WTC11 (cell line): Measurements from ENCODE around the gene APCDD1. TPM values are rescaled to one million over a fixed set of nuclear protein-coding genes. Genes with fewer than 3 reads are reported as not detected.

Experiments
- ATAC-seq: fragments of 200-7000 bp; cut with Tn5 transposase; 2 replicates; pipeline ENCODE4 v1.10.0; 2021; ENCODE audit warnings: mild to moderate bottlenecking, moderate library complexity
- CTCF ChIA-PET: fragments of 300-600 bp; sonication (Branson Sonifier 250); formaldehyde crosslinking; loops from one replicate; lab custom pipeline; 2021; ENCODE audit warnings: antibody characterized with exemption; lab: Charles Lee
- POLR2A ChIA-PET: fragments of 350-600 bp; sonication (Branson Sonifier 250); formaldehyde crosslinking; loops from one replicate; lab custom pipeline; 2021; ENCODE audit warnings: antibody characterized with exemption; lab: Charles Lee
- DNase-seq: peaks from one replicate; pipeline ENCODE4 v3.0.0; 2021; ENCODE audit warnings: low spot score
- H3K27ac Mint-ChIP-seq: 2 replicates; pipeline ENCODE4 v1.8.0; 2021; ENCODE audit warnings: mixed read lengths
- H3K27me3 Mint-ChIP-seq: 2 replicates; pipeline ENCODE4 v1.8.0; 2021; ENCODE audit warnings: low read depth, mild to moderate bottlenecking, moderate library complexity, mixed read lengths
- H3K36me3 Mint-ChIP-seq: 2 replicates; pipeline ENCODE4 v1.8.0; 2021; ENCODE audit warnings: mixed read lengths
- H3K4me1 Mint-ChIP-seq: 2 replicates; pipeline ENCODE4 v1.8.0; 2022; ENCODE audit warnings: mixed read lengths
- H3K4me3 Mint-ChIP-seq: 2 replicates; pipeline ENCODE4 v1.8.0; 2021; ENCODE audit warnings: mild to moderate bottlenecking, moderate library complexity, mixed read lengths
- H3K9me3 Mint-ChIP-seq: 2 replicates; pipeline ENCODE4 v1.8.0; 2021; ENCODE audit warnings: mixed read lengths
- ATF1 ChIP-seq: sonication (generic); formaldehyde crosslinking; IDR thresholded peaks from 2 replicates; pipeline ENCODE4 v1.8.1; 2023; ENCODE audit warnings: mild to moderate bottlenecking, moderate library complexity, missing genetic modification reagents
- CREM ChIP-seq: sonication (generic); formaldehyde crosslinking; IDR thresholded peaks from 2 replicates; pipeline ENCODE4 v1.8.1; 2022; ENCODE audit warnings: mild to moderate bottlenecking, missing genetic modification reagents, moderate library complexity
- ELF4 ChIP-seq: sonication (generic); formaldehyde crosslinking; IDR thresholded peaks from 2 replicates; pipeline ENCODE4 v1.8.1; 2022; ENCODE audit warnings: low read depth, mild to moderate bottlenecking, moderate library complexity, missing genetic modification reagents
- ETV6 ChIP-seq: sonication (generic); formaldehyde crosslinking; IDR thresholded peaks from 2 replicates; pipeline ENCODE4 v1.8.1; 2022; ENCODE audit warnings: mild to moderate bottlenecking, missing genetic modification reagents
- FOXK1 ChIP-seq: sonication (generic); formaldehyde crosslinking; IDR thresholded peaks from 2 replicates; pipeline ENCODE4 v1.8.0; 2022; ENCODE audit warnings: mild to moderate bottlenecking, moderate library complexity, missing genetic modification reagents
- GRHL2 ChIP-seq: fragments of 250-450 bp; sonication (Bioruptor Pico); IDR thresholded peaks from 2 replicates; pipeline ENCODE4 v1.8.0; 2022; ENCODE audit warnings: mild to moderate bottlenecking, moderate library complexity; ENCODE audit not compliant: insufficient replicate concordance, severe bottlenecking
- HMGA2 ChIP-seq: fragments of 250-450 bp; sonication (Bioruptor Pico); IDR thresholded peaks from 2 replicates; pipeline ENCODE4 v1.4.0; 2021; ENCODE audit warnings: mild to moderate bottlenecking, moderate library complexity
- MXD4 ChIP-seq: fragments of 250-450 bp; sonication (Bioruptor Pico); IDR thresholded peaks from 2 replicates; pipeline ENCODE4 v1.8.0; 2021; ENCODE audit warnings: mild to moderate bottlenecking, moderate library complexity, borderline replicate concordance
- NFATC4 ChIP-seq: fragments of 250-450 bp; sonication (Bioruptor Pico); IDR thresholded peaks from 2 replicates; pipeline ENCODE4 v1.9.0; 2021; ENCODE audit warnings: mild to moderate bottlenecking
- NFYB ChIP-seq: sonication (generic); formaldehyde crosslinking; conservative IDR thresholded peaks from 2 replicates; pipeline ENCODE4 v1.8.0; 2022; ENCODE audit warnings: low read depth, missing genetic modification reagents
- PRRX2 ChIP-seq: fragments of 250-450 bp; sonication (Bioruptor Pico); IDR thresholded peaks from 2 replicates; pipeline ENCODE4 v1.8.0; 2021; ENCODE audit warnings: mild to moderate bottlenecking
- SMAD3 ChIP-seq: sonication (generic); formaldehyde crosslinking; IDR thresholded peaks from 2 replicates; pipeline ENCODE4 v1.8.0; 2022; ENCODE audit warnings: missing genetic modification reagents, mild to moderate bottlenecking, borderline replicate concordance
- SOX15 ChIP-seq: fragments of 250-450 bp; sonication (Bioruptor Pico); IDR thresholded peaks from 2 replicates; pipeline ENCODE4 v1.9.0; 2021; ENCODE audit warnings: mild to moderate bottlenecking
- total RNA-seq: library from RNA; stranded (reverse); gene quantifications from 3 replicates; pipeline ENCODE4 v1.2.3, GENCODE V29; 2021
- TF ChIP-seq, protein P1 (sequence below): sonication (generic); formaldehyde crosslinking; IDR thresholded peaks from 2 replicates; pipeline ENCODE4 v1.8.0; 2023; ENCODE audit warnings: missing genetic modification reagents
- TF ChIP-seq, protein P2 (sequence below): fragments of 250-450 bp; sonication (Bioruptor Pico); IDR thresholded peaks from 2 replicates; pipeline ENCODE4 v1.9.0; 2021; ENCODE audit warnings: mild to moderate bottlenecking
- TF ChIP-seq, protein P3 (sequence below): fragments of 250-450 bp; sonication (Bioruptor Pico); IDR thresholded peaks from 2 replicates; pipeline ENCODE4 v1.9.0; 2021; ENCODE audit warnings: moderate library complexity, mild to moderate bottlenecking, inconsistent platforms, borderline replicate concordance
- TF ChIP-seq, protein P4 (sequence below): fragments of 200-600 bp; IDR thresholded peaks from 2 replicates; pipeline ENCODE4 v1.8.0; 2022; ENCODE audit warnings: antibody characterized with exemption
- TF ChIP-seq, protein P5 (sequence below): fragments of 250-450 bp; sonication (Bioruptor Pico); IDR thresholded peaks from 2 replicates; pipeline ENCODE4 v2.1.2; 2022; ENCODE audit warnings: mild to moderate bottlenecking, moderate library complexity

Gene APCDD1
- total RNA-seq, 1 experiment from 2014 or later = 7.1 TPM

DNA sequence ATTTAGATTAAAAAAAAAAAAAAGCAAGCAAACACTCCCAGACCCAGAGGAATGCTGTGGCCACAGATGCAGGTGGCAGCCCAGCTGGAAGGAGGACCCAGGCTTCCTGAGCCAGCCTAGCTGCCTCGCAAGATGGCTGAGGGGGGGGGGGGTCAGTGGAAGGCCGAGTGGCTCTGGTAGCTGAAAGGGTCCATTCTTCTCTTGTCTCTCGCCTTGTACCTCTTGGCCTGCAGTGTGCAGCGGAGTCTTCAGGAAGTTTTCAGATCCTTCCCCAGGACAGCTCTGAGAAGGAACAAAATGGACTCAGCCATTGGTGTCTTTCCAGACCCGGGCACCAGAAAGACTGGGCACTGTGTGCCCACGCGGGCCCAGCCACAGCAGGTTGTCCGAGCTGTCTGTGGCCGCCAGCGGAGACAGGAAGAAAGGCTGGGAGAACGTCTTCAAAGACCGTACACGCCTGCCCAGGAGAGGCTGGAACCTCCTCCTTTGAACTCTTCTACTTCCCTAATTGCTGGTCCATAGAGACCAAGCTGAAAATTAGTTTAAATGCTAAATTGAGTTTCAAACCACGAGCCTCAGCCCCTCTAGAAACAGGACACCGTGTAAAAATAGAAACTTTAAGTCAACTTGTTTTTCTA is 21.3 kb downstream of the APCDD1 start (continued):
- TF ChIP-seq, protein P1, sequence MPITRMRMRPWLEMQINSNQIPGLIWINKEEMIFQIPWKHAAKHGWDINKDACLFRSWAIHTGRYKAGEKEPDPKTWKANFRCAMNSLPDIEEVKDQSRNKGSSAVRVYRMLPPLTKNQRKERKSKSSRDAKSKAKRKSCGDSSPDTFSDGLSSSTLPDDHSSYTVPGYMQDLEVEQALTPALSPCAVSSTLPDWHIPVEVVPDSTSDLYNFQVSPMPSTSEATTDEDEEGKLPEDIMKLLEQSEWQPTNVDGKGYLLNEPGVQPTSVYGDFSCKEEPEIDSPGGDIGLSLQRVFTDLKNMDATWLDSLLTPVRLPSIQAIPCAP (CRISPR knock-in tag) = no peak
- TF ChIP-seq NFATC4 (CRISPR knock-in tag) (no peak), SMAD3 (no peak)
- TF ChIP-seq, all 79 proteins: peak for 0

DNA sequence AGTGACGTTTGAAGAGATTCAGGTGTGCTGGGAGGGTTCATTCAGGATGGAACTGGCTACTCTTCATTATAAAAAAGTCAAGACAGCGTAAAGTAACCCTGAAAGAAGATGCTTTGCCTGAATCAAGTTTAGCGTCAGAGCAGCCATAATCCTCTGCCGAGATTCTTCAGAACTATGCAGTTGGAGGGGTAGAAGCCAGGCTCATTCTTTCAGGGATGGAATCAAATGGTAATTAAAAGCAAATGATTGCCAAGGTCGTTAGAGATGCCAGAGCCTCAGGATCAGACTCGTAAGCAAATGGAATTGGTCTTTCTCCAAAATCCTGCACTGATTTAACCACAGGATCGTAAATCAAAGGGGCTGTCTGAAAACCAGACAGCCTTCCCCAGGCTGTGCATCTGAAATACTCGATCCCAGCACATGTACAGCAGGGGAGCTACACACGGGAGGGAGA is 21.9 kb downstream of the APCDD1 start:
- no peak for ATAC-seq
- TF ChIP-seq NFYB (CRISPR knock-in tag) (no peak), ELF4 (CRISPR knock-in tag) (no peak), CREM (CRISPR knock-in tag) (no peak), SOX15 (CRISPR knock-in tag) (no peak), SMAD3 (no peak), MXD4 (no peak), ETV6 (CRISPR knock-in tag) (no peak), HMGA2 (CRISPR knock-in tag) (no peak), PRRX2 (CRISPR knock-in tag) (no peak), GRHL2 (CRISPR knock-in tag) (no peak), ATF1 (CRISPR knock-in tag) (no peak), FOXK1 (CRISPR knock-in tag) (no peak)
- TF ChIP-seq, protein P1 (CRISPR knock-in tag) = no peak
- TF ChIP-seq, protein P2, sequence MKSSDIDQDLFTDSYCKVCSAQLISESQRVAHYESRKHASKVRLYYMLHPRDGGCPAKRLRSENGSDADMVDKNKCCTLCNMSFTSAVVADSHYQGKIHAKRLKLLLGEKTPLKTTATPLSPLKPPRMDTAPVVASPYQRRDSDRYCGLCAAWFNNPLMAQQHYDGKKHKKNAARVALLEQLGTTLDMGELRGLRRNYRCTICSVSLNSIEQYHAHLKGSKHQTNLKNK (CRISPR knock-in tag) = no peak
- TF ChIP-seq, protein P3, sequence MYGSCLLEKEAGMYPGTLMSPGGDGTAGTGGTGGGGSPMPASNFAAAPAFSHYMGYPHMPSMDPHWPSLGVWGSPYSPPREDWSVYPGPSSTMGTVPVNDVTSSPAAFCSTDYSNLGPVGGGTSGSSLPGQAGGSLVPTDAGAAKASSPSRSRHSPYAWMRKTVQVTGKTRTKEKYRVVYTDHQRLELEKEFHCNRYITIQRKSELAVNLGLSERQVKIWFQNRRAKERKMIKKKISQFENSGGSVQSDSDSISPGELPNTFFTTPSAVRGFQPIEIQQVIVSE (CRISPR knock-in tag) = no peak
- TF ChIP-seq, protein P4, sequence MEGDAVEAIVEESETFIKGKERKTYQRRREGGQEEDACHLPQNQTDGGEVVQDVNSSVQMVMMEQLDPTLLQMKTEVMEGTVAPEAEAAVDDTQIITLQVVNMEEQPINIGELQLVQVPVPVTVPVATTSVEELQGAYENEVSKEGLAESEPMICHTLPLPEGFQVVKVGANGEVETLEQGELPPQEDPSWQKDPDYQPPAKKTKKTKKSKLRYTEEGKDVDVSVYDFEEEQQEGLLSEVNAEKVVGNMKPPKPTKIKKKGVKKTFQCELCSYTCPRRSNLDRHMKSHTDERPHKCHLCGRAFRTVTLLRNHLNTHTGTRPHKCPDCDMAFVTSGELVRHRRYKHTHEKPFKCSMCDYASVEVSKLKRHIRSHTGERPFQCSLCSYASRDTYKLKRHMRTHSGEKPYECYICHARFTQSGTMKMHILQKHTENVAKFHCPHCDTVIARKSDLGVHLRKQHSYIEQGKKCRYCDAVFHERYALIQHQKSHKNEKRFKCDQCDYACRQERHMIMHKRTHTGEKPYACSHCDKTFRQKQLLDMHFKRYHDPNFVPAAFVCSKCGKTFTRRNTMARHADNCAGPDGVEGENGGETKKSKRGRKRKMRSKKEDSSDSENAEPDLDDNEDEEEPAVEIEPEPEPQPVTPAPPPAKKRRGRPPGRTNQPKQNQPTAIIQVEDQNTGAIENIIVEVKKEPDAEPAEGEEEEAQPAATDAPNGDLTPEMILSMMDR = no peak
- TF ChIP-seq, protein P5, sequence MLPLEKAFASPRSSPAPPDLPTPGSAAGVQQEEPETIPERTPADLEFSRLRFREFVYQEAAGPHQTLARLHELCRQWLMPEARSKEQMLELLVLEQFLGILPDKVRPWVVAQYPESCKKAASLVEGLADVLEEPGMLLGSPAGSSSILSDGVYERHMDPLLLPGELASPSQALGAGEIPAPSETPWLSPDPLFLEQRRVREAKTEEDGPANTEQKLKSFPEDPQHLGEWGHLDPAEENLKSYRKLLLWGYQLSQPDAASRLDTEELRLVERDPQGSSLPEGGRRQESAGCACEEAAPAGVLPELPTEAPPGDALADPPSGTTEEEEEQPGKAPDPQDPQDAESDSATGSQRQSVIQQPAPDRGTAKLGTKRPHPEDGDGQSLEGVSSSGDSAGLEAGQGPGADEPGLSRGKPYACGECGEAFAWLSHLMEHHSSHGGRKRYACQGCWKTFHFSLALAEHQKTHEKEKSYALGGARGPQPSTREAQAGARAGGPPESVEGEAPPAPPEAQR = no peak
- TF ChIP-seq, all 79 proteins: peak for 0
- Mint-ChIP-seq H3K4me1 (peaks cover 52% of the 10 kb centered on the region), H3K4me3 (no peak overlapping the region), H3K9me3 (no peaks in the 10 kb centered on the region), H3K27me3 (peaks cover 84% of the 10 kb centered on the region), H3K36me3 (peaks cover 15% of the 10 kb centered on the region), H3K27ac (no peak overlapping the region)
- ChIA-PET POLR2A (no interaction called here), CTCF (no interaction called here)
- no peak for DNase-seq
